22Rv1 (cell line): ENCODE data around the gene NBPF6.
"Not testable (repeated sequence)": the region's sequence is repeated elsewhere in the genome, so short reads cannot be mapped to it uniquely, and the experiment has no call there.

ENCODE experiments used
- ZFX ChIP-seq: fragments of 450-650 bp; IDR thresholded peaks from 2 replicates; pipeline ENCODE4 v1.6.1; 2017; ENCODE audit warnings: antibody characterized with exemption, borderline replicate concordance
- TF ChIP-seq, protein P1 (sequence below): fragments of 450-650 bp; IDR thresholded peaks from 2 replicates; pipeline ENCODE4 v1.5.1; 2017; ENCODE audit warnings: mild to moderate bottlenecking

DNA sequence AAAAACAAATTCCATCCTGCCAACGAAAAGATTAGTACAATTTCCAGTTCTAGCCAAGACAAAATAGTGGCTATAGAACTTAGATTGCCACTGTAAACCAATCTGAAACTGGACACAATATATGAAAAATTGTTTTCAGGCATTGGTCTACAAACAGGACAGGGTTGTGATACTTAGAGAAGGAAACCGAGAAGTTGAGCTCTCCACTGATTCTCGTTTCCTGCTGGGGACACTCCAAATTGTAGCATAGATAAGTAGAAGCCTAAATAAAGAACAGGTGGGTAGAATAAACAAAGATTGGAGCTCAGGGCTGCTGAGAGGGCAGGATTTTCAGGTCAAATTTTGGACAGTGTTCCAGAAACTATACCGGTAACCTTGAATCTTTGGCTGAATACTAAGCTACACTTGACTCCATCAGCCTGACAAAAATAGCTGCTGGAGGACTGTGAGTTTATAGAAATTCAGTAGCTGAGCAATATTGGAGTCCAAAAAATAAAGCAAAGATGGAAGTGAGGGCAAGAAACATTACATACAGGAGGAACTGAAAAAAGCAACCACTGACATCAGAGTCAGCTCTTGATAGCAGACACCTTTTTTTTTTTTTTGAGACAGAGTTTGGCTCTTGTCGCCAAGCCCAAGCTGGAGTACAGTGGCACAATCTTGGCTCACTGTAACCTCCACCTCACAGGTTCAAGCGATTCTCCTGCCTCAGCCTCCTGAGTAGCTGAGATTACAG, 38.9 kb upstream of the NBPF6 start:
- TF ChIP-seq, protein P1, sequence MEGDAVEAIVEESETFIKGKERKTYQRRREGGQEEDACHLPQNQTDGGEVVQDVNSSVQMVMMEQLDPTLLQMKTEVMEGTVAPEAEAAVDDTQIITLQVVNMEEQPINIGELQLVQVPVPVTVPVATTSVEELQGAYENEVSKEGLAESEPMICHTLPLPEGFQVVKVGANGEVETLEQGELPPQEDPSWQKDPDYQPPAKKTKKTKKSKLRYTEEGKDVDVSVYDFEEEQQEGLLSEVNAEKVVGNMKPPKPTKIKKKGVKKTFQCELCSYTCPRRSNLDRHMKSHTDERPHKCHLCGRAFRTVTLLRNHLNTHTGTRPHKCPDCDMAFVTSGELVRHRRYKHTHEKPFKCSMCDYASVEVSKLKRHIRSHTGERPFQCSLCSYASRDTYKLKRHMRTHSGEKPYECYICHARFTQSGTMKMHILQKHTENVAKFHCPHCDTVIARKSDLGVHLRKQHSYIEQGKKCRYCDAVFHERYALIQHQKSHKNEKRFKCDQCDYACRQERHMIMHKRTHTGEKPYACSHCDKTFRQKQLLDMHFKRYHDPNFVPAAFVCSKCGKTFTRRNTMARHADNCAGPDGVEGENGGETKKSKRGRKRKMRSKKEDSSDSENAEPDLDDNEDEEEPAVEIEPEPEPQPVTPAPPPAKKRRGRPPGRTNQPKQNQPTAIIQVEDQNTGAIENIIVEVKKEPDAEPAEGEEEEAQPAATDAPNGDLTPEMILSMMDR = not testable (repeated sequence)
- TF ChIP-seq ZFX = not testable (repeated sequence)
